Ecto neural progenitor cell (in vitro differentiated cells): ENCODE results near the gene NOL3.
A peak's percentile ranks its signal among the peaks of the same experiment; 100 is the strongest.

Source experiments
- DNase-seq: peaks from one replicate; pipeline ENCODE4 v3.0.0-alpha.2; 2018; ENCODE audit warnings: low spot score

Gene NOL3

DNA sequence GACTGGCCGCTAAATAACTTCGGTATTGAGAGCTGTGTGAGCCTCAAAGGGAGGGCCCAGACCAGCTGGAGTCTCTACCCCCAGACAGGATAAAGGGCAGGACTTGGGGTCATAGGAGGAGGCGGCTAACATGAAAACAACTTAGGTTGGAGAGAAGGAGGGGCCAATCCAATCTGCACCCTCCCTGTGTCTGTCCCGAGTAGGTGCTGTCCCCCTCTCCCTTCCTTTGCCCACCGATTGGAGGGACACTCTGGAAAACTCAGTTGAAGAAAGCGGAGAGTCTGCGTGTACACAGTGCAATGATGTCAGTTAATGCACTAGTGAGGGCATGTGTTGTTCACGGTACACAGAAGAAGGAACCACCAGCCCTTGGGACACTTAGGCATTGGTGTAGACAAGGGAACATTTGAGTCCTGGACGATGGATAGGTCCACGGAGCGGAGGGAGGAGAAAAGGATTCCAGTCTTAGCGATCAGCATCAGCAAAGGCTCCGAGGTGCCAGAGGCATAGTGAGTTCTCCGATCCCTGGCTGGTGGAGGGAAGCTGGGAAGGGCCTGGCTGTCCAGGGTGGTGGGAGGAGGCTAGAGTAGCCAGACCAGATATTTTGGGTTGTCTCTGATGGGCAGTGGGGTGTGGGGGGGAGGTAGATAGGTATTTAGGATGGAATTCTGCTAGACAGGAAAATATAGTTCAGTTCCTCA is 761 bp downstream of the NOL3 start:
- DNase-seq: no peak

DNA sequence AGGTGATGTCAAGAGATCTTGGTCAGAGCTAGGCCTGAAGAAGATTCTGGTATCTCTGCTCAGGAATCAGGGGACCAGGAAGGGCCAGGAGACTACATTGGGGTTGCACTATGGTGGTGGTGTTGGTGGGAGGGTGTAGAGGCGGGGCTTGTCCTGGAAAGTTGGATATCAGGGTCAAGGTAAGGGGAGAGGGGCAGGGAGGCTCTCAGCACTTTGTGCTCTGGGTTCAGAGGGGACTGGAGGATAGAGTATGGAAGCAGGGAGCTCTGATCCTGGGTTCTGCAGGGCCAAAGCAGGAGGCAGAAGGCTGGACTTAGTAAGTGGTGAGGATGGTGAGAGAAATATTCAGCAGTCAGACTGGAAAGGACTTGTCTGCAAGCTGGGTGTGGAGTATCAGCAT is 3.0 kb downstream of the NOL3 start:
- DNase-seq: no peak

DNA sequence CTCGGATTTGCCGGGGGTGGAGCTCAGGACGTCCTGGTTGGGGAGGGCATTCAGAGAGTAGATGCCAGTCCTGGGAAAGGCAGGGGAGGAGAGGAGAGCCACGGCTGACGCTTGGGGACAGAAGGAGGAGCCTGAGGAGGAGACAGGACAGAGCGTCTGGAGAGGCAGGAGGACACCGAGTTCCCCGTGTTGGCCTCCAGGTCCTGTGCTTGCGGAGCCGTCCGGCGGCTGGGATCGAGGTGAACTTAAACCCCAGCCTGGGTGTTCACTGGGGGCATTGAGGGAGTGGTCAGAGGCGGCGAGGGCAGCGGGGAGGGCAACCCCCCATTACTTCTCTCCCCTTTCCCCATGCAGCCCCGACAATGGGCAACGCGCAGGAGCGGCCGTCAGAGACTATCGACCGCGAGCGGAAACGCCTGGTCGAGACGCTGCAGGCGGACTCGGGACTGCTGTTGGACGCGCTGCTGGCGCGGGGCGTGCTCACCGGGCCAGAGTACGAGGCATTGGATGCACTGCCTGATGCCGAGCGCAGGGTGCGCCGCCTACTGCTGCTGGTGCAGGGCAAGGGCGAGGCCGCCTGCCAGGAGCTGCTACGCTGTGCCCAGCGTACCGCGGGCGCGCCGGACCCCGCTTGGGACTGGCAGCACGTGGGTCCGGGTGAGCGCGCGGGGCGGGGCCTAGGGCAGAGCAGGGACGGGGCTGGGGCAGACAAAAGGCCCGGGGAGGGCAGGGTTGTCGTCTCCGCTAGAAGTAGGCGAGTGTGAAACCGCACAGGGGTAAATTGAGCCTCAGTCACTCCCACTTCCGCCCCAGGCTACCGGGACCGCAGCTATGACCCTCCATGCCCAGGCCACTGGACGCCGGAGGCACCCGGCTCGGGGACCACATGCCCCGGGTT is 3.7 kb downstream of the NOL3 start:
- peak; percentile 82 for DNase-seq

DNA sequence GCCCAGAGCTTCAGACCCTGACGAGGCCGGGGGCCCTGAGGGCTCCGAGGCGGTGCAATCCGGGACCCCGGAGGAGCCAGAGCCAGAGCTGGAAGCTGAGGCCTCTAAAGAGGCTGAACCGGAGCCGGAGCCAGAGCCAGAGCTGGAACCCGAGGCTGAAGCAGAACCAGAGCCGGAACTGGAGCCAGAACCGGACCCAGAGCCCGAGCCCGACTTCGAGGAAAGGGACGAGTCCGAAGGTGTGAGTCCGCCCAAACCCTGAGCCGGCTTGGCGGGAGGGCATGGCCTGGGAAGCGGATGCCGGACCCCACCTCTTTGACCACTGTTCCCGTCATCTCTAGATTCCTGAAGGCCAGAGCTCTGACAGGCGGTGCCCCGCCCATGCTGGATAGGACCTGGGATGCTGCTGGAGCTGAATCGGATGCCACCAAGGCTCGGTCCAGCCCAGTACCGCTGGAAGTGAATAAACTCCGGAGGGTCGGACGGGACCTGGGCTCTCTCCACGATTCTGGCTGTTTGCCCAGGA is 4.4 kb downstream of the NOL3 start:
- DNase-seq: no peak

DNA sequence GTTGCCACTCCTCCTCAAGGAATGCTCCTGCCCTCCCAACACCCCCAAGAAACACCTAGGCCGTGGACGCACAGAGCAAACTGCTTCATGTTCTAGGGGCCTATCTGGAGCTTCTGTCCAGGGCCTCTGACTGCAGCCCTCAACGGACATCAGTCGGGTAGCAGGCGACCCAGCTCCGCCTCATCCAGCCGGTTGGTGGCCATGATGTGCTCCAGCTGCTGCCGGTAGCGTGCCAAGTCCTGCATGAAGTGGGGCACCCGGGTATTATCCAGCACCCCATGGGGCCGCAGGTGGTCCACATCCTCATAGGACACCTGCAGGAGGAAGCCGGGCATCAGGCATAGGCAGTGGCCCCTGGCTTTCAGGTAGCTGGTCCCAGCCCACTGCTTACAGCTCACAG is 6.3 kb downstream of the NOL3 start:
- DNase-seq: no peak

DNA sequence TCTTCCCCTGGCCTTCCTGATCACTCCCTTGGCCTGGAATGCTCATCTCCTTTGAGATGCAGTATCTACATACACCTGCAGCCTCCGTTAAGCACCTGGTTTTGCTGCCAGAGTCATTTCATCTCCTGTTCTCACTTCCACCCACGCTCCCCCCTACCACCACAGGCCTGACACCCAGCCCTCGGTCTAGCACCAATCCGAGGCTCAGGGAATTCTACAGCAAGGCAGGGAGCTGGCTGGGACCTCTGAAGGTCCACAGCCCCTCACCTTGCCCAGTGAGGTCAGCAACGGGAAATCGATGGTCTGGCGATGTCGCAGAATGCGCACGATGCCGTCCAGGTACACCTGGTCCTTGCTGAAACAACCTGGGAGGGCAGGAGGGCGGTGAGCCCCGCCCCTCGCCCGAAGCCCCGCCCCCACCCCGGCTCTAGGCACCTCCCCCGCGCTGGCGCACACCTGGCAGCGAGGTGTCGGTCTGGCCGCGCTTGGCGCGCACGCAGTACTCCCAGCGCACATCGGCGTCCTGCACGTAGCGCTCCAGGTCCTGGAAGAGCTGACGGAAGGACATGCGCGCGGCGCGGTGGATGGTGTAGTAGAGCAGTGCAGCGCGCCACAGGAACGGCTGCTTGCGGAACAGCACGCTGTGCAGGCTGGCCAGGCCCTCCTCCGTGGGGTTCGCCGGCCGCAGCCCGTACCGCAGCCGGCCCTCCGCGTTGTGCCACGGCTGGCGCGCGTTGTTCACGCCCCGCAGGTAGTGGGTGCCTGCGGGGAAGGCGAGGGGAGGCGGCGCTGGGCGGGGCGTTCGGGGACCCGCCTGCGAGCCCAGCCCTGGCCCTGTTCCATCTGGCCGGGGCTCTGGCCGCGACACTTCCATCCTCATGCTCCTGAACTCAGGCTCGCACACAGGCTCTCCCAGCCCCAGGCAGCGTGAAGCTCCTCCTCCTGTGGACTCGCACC is 7.7 kb downstream of the NOL3 start:
- DNase-seq: peak; percentile 76

DNA sequence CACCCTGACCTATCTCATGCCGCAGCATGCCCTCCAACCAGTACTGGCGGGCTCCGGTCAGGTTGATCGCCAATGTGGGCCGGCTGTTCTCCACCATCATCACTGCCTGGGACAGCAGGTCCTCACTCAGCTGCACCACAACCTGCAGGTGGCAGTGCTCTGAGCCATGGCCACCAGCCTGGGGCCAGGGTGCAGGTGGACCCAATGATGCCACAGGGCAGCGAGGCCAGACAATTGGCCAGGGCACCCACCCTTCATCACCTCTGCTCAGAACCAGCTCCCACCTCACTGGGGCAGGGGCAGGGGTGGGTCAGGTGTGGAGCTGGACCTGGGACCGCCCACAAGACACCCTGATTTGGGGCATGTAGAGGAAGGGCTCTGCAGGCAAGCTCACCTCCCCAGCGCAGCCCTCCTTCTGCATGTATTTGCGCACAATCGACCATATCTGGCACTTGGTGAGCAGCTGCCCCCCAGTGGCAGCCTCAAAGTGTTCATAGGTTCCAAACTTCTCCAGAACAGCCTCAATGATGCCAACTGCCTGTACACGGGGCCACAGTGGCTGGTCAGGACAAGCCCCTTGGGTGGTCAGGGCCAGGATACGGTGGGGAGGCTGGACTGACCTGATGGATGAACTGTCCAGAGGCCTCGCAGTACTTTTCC is 9.2 kb downstream of the NOL3 start:
- no peak for DNase-seq

DNA sequence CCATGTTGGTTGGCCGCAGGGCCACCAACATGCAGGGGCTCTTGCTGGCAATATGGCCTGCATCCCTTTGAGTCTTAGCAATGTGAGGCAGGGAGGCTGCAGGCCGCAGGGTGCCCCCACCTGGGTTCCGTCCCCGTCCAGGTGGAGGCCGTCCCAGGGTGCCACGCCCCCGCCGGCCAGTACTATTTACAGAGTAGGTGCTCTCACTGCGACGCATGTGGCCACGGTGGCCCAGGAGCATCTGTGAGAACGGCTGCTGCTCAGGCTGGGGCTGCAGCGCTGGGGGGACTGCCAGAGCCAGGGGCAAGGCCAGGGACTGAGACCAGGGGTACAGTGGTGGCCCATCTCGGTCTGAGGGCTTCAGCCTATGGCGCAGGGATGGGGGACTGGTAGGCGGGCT is 9.8 kb downstream of the NOL3 start:
- no peak for DNase-seq

DNA sequence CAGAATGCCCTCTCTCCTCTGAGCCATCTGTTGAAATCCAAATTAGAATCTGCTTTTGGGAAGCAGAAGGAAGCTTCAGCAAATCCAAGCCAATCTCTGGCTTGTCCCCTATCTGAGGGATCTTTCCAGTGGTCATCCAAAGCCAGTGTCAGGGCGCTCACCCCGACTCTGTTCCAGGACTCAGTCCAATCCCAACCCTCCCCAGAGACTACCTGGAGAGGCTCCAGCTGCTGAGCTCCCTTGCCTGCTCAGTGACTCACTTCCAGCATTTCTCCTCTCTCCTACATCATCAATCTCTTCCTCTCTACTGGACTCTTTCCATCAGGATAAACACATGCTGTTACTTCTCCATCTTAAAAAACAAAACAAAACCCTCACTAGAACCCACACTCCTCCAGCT is 11.0 kb downstream of the NOL3 start:
- DNase-seq: no peak

DNA sequence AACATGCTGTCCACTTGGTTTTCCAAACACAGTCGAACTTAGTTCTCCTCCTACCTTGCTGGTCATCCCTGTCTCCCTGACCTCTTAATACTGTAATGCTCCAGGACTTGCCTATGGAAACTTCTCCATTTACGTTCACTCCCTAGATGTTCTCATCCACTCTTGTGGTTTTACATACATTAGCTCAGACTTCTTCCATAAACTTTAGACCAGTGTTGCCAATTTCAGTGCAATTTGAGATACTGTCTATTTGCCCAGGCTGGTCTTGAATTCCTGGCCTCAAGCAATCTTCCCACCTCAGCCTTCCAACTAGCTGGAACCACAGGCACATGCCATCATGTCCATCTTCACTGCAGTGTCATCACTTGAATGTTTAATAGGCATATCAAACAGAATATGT is 11.9 kb downstream of the NOL3 start:
- no peak for DNase-seq

DNA sequence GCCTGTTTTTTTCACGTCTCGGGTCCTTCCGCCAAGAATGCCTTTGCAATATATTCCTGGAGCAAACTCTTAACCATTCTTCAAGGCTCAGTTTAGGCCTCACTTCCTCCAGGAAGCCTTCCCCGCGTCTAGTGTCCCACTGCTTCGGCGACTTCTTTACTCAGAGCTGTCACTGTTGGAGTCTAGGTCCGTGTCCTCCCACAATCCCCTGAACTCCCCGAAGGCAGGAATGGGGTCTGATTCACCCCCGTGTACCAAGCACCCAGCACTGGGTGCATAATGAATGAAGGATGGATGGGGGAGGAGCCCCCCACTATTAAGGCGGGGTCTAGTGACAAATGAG is 12.9 kb downstream of the NOL3 start:
- no peak for DNase-seq

DNA sequence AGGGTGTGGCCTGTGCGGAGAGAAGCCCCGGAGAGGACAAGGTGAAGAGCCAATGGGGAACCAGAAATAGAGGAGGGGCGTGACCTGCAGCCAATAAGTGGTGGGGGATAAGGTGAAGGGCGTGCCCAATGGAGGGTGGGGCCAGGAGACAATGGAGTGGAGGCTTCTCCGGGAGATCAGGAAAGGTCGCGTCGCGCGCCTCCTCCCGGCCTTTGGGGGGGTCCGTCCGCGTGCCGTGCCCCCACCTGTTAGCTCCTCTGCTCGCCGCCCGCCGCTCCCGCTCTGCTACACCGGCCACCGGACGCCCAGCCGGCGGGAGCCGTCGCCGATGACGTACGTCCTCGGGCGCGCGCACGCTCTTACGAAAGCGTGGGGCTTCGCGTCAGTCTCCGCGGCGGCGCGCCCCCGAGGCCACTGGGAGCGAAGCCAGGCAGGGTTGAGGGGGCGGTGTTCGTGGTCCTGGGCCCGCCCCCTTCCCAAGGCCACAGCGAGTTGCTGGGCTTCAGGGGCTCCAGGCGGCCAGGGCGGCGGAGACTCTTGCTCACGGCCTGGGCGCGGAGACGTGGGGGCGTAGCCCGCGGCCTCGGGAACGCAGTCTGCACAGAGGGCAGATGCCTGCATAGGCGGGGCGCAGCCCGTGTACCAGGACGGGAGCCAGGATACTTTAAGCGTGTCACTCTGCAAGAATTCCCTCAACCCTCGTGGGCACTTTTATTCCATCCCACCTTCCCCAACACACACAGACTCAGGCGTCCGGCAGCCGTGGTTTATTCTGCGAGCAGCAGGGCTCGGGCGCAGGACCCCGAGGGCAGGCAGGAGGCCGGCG is 13.5 kb downstream of the NOL3 start, which contains the start of gene MATCAP1:
Gene MATCAP1 (minus strand): TSS at position 337 of the 826 bp plus-strand sequence. CDS start 3,353 bp downstream, outside the sequence.
- peak; percentile 95 for DNase-seq

DNA sequence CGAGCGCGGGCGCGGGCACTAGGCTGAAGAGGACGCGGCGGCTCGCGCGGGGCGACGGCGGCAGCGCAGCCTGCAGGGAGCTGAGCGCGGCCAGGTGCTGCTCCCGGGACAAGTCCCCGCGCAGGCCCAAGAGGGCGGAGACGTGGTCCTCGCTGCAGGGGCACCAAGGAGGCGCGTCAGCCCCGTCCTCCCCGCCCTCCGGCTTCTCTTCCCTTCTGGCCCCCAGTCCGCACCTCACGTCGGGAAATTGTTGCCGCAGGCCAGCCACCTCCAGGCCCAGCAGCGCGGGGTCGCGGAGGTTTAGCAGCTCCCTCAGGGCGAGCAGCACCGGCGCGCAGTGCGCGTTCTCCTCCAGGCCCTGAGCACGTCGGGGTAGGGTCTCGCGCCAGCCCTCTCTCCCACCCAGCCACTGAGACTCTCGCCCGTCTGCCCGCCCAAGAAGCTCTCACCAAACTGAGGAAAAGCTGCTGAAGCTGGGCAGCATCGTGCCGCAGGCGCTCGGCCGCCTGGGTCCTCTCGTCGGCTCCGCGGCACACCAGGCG is 14.2 kb downstream of the NOL3 start:
- DNase-seq: no peak

DNA sequence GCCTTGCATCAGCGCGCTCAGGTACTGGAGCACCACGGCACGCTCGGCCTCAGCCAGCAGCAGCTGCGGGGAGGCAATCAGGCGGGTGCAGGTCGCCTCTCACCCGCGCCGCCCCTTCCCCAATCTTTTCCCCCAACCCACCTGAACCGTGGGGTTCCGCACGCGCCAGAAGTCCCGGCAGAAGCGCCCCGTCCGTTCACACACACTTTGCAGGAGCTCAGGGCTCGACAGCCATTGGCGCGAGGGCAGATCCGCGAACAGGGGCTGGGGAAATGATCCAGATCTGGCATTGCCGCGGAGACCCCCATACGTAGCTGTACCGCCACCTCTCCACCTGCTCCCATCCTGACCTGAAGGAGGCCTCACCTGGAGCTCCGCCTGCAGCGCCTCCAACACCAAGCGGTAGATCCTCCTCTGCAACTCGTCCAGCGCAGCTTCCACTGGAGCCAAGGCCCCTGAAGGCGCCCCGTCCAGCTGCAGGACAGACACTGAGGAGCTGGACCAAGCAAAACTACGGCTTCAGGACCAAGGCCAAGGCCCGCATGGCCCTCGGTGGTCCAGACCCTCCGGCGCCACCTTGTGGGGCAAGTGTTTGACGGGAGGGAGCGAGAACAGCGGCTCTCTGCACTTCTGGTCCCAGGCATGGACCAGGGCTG is 14.8 kb downstream of the NOL3 start:
- peak; percentile 93 for DNase-seq

DNA sequence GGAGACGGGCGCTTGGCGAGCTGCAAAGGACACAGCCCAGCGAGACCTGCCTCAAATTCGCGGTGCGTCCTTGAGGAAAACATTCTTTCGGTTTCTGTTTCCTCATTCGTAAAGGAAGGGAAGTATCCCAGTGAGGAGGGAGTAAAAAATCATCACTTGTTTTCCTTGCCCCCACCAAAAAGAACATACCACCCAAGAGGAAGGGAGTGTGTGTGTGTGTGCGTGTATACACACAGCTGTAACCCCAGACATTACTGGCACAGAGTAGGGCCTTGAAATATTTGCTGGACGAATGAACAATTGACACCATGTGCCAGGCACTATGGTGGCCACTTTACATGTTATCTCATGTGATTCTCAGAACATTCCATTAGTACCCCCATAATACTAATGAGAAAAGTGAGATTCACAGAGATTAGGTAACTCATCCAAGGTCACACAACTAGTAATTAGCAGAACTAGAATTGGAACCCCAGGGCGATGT is 15.4 kb downstream of the NOL3 start:
- DNase-seq: no peak

DNA sequence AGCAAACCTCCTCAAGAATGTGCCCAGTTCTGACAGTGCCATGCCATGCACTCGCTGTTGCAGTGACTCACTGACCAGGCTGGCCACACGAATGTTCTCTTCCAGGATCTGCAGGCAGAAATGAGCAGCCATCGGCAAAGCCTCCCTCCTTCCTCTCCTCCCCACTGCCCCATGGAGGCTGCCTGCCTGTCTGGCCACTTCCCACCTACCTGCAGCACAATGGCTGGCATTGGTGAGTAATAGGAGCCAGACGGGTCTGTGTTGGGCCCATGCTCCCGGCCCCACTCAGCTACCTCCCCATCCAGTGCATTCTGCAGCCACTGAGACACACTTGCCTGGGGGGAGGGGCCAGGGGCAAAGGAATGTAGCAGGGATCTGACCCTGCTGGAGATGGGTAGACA is 16.2 kb downstream of the NOL3 start:
- DNase-seq: no peak

DNA sequence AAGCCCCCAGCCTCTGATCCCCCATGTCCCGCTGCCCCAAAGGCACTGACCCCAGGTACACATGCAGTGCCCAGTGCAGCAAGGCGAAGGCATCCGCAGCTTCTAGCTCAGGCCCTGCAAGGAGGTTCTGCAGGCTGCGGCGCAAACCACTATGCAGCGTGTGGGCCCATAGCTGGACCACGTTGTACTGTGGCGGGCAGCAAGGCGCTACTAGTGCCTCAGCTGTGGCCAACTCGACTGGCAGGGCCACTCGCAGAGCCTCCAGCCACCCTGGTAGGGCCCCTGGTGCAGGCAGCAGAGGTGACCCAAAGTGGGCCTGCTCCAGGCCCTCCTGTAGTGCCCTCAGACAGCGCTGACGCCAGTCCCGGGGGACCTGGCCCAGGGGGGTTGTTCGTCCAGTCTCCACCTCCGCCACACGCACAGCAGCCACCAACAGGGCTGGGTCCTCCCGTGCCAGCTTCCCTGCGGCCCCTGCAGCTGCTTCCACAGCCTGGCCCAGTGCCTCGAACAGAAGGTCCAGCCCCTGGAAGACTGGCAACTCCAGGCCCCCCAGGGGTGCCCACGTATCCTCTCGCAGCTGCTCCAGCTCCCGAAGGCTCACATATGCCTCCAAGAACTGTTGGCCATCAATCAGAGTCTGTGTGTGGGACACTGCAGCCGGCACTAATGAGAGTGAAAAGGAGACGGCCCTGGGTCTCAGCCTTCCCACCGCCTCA is 17.0 kb downstream of the NOL3 start:
- DNase-seq: no peak

DNA sequence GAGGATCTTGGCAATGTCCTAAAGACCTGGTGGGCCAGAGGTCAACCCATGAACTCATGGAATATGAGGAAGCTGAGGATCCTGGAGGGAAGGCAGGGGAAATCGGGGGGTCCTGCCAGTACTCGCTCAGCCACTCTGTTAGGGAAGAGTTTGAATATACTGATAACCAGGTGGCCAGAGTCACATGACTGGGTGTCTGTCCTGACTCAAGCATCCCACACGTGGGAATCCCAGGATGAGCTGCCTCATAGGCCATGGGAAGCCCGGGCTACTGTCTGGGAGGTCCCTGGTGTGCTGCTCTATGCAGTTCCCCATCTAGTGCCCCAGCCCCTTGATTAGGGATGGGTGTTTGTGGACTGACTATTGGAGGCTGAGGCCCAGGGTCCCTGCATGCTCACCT is 18.0 kb downstream of the NOL3 start:
- no peak for DNase-seq

DNA sequence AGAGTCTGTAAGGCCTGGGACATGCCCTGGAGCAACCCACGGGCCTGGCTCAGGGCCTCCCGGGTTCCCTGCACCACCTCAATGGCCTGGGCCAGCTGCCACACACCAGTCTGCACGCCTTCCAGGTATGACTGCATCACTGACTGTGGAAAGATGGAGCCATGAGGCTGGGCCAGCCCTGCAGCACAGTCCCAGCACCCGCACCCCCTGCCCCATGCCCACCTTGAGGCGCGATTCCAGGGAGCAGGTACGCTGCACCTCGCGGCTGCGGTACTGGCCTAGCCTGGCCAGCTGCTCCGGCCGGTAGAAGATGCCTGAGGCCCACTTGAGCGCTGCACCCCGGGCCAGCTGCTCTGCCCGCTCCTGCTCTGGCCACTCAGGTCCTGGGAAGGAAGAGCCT is 18.5 kb downstream of the NOL3 start:
- DNase-seq: no peak
